OCI-LY7 (cell line): ENCODE data around the gene RNGTT. TPM values are rescaled to one million over a fixed set of nuclear protein-coding genes. Genes with fewer than 3 reads are reported as not detected.

Experiments
- BruUV-seq: library from RNA; stranded (reverse); fragments of 400-500 nt; replicated peaks from 2 replicates; lab custom pipeline; 2021; lab: Mats Ljungman, UMichigan
- CTCF ChIA-PET: fragments of 300-600 bp; sonication (Branson Sonifier 250); formaldehyde crosslinking; loops from one replicate; lab custom pipeline; 2022; ENCODE audit warnings: antibody characterized with exemption; ENCODE audit not compliant: unreplicated experiment; lab: Charles Lee
- POLR2A ChIA-PET: fragments of 300-600 bp; sonication (Branson Sonifier 250); formaldehyde crosslinking; loops from one replicate; lab custom pipeline; 2022; ENCODE audit warnings: antibody characterized with exemption; lab: Charles Lee
- DNase-seq: peaks from one replicate; pipeline ENCODE4 v3.0.0-alpha.2; 2015; ENCODE audit warnings: low spot score
- H2AFZ ChIP-seq: fragments of 200-600 bp; sonication (generic), shearing (Covaris generic); 2 replicates; pipeline ENCODE4 v1.6.1; 2014; ENCODE audit warnings: mild to moderate bottlenecking, antibody characterized with exemption, low read length, moderate library complexity
- H3K27ac ChIP-seq: fragments of 200-600 bp; sonication (generic); 2 replicates; pipeline ENCODE4 v1.5.1; 2014; ENCODE audit warnings: mixed run types, low read depth, mild to moderate bottlenecking, moderate library complexity, low read length, inconsistent platforms; ENCODE audit not compliant: poor library complexity, severe bottlenecking
- H3K36me3 ChIP-seq: fragments of 200-600 bp; sonication (generic); 2 replicates; pipeline ENCODE4 v1.6.1; 2014; ENCODE audit warnings: mild to moderate bottlenecking, antibody characterized with exemption, low read length, moderate library complexity, mixed read lengths; ENCODE audit not compliant: insufficient read depth
- H3K4me1 ChIP-seq: fragments of 200-600 bp; sonication (generic); 2 replicates; pipeline ENCODE4 v1.5.1; 2014; ENCODE audit warnings: mild to moderate bottlenecking, low read length; ENCODE audit not compliant: insufficient read depth, poor library complexity, severe bottlenecking
- H3K4me2 ChIP-seq: fragments of 200-600 bp; sonication (generic); 2 replicates; pipeline ENCODE4 v1.6.1; 2014; ENCODE audit warnings: mild to moderate bottlenecking, low read length
- H3K4me3 ChIP-seq: fragments of 200-600 bp; sonication (generic); 2 replicates; pipeline ENCODE4 v1.5.1; 2014; ENCODE audit warnings: mild to moderate bottlenecking, low read depth, low read length; ENCODE audit not compliant: poor library complexity, severe bottlenecking
- H3K79me2 ChIP-seq: fragments of 200-600 bp; sonication (generic); 2 replicates; pipeline ENCODE4 v1.6.1; 2016; ENCODE audit warnings: low read depth, mild to moderate bottlenecking, low read length, moderate library complexity, mixed read lengths; ENCODE audit not compliant: insufficient read depth
- H3K9me2 ChIP-seq: fragments of 200-600 bp; sonication (generic); 2 replicates; pipeline ENCODE4 v1.6.1; 2016; ENCODE audit warnings: mild to moderate bottlenecking, low read length, mixed read lengths; ENCODE audit not compliant: insufficient read depth
- H3K9me3 ChIP-seq: fragments of 200-600 bp; sonication (generic); 2 replicates; pipeline ENCODE4 v1.6.1; 2014; ENCODE audit warnings: mild to moderate bottlenecking, mixed run types, low read length, mixed read lengths
- H4K20me1 ChIP-seq: fragments of 200-600 bp; sonication (generic); 2 replicates; pipeline ENCODE4 v1.6.1; 2014; ENCODE audit warnings: mild to moderate bottlenecking, antibody characterized with exemption, low read length, moderate library complexity, mixed read lengths; ENCODE audit not compliant: insufficient read depth
- EZH2phosphoT487 ChIP-seq: fragments of 200-600 bp; sonication (generic); IDR thresholded peaks from 2 replicates; pipeline ENCODE4 v1.6.1; 2018; ENCODE audit warnings: low read depth, borderline replicate concordance, mild to moderate bottlenecking, mixed run types, antibody characterized with exemption, low read length, moderate library complexity, mixed read lengths
- intact Hi-C: fragments of 100-400 bp; cut with micrococcal nuclease; formaldehyde crosslinking; loops from one replicate; pipeline ENCODE4 v1.10.0; 2022; ENCODE audit not compliant: unreplicated experiment
- total RNA-seq, 2 experiments: library from RNA; depleted of rRNA in 1 of 2; stranded (reverse); fragments of >200 nt in 1 of 2; shearing (Covaris generic) in 1 of 2; gene quantifications; 2 replicates each; pipeline ENCODE4 v1.2.3, GENCODE V29; 2014 to 2022
- TF ChIP-seq, protein P1 (sequence below): fragments of 200-600 bp; sonication (generic); conservative IDR thresholded peaks from 2 replicates; pipeline ENCODE4 v1.5.1; 2014; ENCODE audit warnings: mild to moderate bottlenecking, antibody characterized with exemption, low read length, moderate library complexity, mixed read lengths

RNGTT gene
- total RNA-seq, 2 experiments from 2014 or later = 38.2 to 41.7 TPM

DNA sequence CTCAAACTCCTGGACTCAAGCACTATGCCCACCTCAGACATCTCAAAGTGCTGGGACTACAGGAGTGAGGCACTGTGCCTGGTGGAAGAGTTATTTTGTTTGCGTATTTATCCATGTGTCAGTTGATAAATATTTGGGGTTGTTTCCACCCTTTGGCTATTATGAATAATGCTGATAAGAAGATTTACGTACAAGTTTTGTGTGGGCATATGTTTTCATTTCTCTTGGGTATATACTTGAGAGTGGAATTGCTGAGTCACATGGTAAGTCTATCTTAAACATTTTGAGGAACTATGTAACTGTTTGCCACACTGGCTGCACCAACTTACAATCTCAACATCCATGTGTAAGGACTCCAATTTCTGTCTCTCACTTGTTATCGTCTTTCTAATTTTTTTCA, 200.3 kb downstream of the RNGTT start:
- H2AFZ ChIP-seq = no peak overlapping the region
- CTCF ChIA-PET = no interaction called here
- intact Hi-C loops = loop anchor here (5.0 kb wide), 1 partner anchor 131 kb away; no protein-coding TSS in a partner anchor

DNA sequence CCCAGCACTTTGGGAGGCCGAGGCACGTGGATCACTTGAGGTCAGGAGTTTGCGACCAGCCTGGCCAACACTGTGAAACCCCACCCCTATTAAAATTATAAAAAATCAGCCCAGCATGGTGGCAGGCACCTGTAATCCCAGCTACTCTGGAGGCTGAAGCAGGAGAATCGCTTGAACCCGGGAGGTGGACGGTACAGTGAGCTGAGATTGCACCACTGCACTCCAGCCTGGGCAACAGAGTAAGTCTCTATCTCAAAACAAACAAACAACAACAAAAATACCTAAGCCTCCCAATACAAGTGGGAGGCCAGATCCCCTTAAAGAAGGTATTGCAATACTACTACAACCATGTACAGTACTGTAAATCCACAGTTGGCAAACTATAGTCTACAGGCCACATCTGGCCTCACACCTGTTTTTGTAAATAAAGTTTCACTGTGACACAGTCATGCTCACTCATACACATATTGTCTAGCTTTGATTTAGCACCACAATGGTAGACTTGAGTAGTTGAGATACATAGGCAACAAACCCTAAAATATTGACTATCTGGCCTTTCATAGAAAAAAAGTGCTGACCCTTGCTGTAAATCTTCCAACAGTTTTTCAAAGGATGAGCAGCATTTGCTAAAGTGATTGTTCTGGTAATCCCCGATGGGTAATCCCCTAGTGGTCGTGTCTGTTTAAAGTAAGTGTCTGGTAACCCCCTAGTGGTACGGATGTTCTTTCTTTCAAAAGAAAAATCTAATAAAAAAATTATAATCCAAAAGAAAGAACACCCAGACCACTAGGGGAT, 202.0 kb downstream of the RNGTT start:
- no TSS peak for BruUV-seq
- Histone ChIP-seq H3K4me1 (peaks cover 17% of the 10 kb centered on the region), H3K79me2 (no peaks in the 10 kb centered on the region), H3K9me3 (no peaks in the 10 kb centered on the region), H2AFZ (no peak overlapping the region), H3K27ac (peak overlapping the region; percentile 21), H3K4me3 (no peak overlapping the region), H3K36me3 (peaks cover 16% of the 10 kb centered on the region), H4K20me1 (no peaks in the 10 kb centered on the region), H3K4me2 (peak overlapping the region; percentile 33; the same call in 1 of the 2 replicates), H3K9me2 (no peaks in the 10 kb centered on the region)
- DNase-seq = peak; percentile 54
- ChIA-PET CTCF (interaction anchor here (0.6 kb wide), 1 partner anchor 71 kb away, joined by 3 read pairs; no protein-coding TSS in a partner anchor), POLR2A (interaction anchor here (0.7 to 1.7 kb wide), 7 partner anchors 14 to 779 kb away, joined by 3 to 5 read pairs (median 4); no protein-coding TSS in a partner anchor)
- TF ChIP-seq, protein P1, sequence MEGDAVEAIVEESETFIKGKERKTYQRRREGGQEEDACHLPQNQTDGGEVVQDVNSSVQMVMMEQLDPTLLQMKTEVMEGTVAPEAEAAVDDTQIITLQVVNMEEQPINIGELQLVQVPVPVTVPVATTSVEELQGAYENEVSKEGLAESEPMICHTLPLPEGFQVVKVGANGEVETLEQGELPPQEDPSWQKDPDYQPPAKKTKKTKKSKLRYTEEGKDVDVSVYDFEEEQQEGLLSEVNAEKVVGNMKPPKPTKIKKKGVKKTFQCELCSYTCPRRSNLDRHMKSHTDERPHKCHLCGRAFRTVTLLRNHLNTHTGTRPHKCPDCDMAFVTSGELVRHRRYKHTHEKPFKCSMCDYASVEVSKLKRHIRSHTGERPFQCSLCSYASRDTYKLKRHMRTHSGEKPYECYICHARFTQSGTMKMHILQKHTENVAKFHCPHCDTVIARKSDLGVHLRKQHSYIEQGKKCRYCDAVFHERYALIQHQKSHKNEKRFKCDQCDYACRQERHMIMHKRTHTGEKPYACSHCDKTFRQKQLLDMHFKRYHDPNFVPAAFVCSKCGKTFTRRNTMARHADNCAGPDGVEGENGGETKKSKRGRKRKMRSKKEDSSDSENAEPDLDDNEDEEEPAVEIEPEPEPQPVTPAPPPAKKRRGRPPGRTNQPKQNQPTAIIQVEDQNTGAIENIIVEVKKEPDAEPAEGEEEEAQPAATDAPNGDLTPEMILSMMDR = peak; percentile 72
- no peak for TF ChIP-seq EZH2phosphoT487
- intact Hi-C loops = loop anchor here (5.0 kb wide), 1 partner anchor 129 kb away; no protein-coding TSS in a partner anchor

More for the DNA sequence above, 200.3 kb downstream of the RNGTT start:
- H3K79me2 ChIP-seq = no peaks in the 10 kb centered on the region
- BruUV-seq = no TSS peak
- no peak overlapping the region for H3K4me2 ChIP-seq
- no peak overlapping the region for H3K27ac ChIP-seq
- H3K4me1 ChIP-seq = peaks cover 17% of the 10 kb centered on the region
- no peaks in the 10 kb centered on the region for H3K9me2 ChIP-seq
- peaks cover 21% of the 10 kb centered on the region for H3K36me3 ChIP-seq
- POLR2A ChIA-PET = interaction anchor here (0.6 to 0.7 kb wide), 3 partner anchors 133 to 1377 kb away, joined by 3 to 10 read pairs (median 4); no protein-coding TSS in a partner anchor
- H3K9me3 ChIP-seq = no peaks in the 10 kb centered on the region
- TF ChIP-seq, protein P1 = no peak
- TF ChIP-seq EZH2phosphoT487 = no peak
- H4K20me1 ChIP-seq = no peaks in the 10 kb centered on the region
- no peak overlapping the region for H3K4me3 ChIP-seq
- DNase-seq = peak; percentile 17
